HT1080 (cell line): Measurements from ENCODE around the gene ATPAF2. TPM values are rescaled to one million over a fixed set of nuclear protein-coding genes. Genes with fewer than 3 reads are reported as not detected.
A peak's percentile ranks its signal among the peaks of the same experiment; 100 is the strongest.

Experiments used
- DNase-seq: peaks from one replicate; pipeline ENCODE4 v3.0.0-alpha.2; 2015; ENCODE audit warnings: low read depth
- total RNA-seq: library from RNA; depleted of rRNA; stranded (reverse); fragments of >200 nt; shearing (Covaris generic); gene quantifications from 2 replicates; pipeline ENCODE4 v1.2.3, GENCODE V29; 2014

ATPAF2 gene
- total RNA-seq, 1 experiment from 2014 or later = 16.6 TPM

DNA sequence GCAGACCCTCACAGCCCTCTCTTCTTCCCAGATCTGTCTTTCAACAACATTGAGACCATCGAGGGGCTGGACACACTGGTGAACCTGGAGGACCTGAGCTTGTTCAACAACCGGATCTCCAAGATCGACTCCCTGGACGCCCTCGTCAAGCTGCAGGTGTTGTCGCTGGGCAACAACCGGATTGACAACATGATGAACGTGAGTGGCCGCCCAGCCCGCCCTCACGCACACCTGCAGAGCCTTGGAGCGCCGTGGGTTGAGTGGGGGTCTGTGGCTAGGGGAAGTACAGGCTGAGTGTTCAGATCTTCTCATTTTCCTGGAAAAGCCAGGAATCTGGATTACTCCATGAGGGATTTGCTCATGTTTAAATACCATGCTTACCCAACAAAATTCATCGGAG, 51.1 kb downstream of the ATPAF2 start:
- no peak for DNase-seq

DNA sequence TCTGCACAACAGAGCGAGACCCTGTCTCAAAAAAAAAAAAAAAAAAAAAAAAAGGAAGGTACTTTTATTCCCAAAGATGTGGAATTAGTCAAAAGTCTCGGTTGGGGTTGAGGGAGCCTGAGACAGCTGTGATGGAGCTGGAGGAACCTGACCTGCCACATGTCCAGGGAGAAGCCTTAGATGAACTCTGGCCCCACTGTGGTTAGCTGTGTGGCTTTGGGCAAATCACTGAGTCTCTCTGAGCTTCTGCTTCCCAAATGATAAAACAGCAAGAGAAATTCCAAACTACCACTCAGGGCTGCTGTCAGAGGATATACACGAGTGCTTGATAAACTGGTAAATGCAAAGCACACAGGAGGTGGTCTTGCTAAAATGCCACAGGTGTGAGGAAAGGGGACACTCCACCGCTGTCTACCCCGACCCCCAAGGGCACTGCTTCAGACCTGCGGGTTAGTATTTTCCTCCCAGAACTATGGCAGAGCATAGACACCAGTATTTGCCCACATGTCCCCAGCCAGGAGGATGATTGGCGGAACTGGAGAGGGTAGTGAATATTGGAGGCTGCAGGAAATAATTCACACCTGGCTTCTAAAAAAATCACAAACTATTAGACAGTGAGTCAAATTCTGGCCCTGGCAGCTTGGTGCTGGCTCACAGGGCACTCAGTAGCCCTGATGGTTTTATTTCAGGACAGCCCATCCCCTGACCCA, 51.6 kb downstream of the ATPAF2 start:
- no peak for DNase-seq

DNA sequence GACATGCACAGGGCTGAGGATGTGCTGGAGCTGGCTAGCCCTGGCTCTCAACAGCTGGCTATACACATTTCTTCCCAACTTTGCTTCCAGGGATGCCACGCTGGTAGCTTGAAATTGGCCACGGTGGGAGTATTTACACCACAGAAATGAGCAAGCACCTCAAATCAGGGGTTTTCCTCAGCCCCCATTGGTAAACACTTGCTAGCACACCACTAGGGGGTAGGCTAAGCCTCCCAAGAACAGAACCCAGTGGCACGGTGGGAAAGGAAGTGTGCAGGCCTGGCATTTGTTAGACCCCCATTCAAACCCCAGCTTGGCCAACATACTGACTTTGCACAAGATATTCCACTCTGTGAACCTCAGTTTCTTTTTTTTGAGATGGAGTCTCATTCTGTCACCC, 53.4 kb downstream of the ATPAF2 start:
- DNase-seq = peak; percentile 18

DNA sequence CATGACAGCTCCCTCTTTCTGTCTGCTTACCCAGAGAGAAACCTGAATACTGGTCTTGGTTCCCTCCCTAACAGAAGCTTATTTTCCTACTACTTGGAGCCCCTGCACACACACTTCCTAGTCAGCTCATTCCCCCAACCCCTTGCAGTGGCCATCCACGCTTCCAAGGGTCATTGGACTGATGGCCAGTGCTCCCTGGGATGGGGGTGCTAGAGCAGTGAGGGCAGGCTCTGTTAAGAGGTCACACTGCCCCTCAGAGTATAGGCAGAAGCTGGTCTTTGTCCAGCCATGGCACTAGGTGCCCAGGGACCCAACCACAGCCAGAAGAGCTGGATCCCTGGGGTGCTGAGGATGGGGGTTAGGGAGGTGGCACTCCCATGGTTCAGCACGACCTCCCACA, 53.8 kb downstream of the ATPAF2 start:
- no peak for DNase-seq

DNA sequence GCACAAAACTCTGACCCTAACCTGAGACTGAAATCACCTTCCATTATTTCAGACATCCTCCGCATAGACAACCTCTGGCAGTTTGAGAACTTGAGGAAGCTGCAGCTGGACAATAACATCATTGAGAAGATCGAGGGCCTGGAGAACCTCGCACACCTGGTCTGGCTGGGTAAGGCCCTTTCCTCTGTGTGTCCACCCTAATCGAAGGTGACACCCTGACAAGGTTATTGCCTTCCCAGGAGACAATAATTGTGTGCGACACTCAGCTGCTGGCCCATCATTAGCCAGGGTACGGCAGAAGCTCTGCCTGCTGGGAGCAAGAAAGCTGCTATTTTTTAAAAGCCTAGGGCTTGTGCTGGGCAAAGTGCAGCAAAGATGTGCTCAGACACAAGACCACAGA, 55.2 kb downstream of the ATPAF2 start:
- DNase-seq = no peak

DNA sequence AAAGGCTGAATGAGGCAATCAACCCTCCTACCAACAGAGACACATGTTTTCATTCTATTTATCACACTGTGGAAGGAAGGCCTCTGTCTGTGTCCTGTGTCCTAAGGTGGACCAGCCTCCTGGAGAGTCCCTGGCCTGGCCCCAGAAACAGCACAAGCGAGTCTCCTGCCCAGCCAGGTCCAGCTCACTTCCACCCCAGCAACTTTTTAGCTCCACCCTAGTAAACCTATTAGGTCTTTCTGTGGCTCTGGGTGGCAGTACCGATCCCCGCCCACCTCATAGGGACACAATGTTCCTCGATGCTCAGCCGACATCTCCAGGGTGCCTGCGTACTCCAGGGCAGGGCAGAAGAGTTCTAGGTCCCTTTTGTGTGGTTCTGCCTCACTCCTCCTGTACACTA, 55.6 kb downstream of the ATPAF2 start:
- DNase-seq = no peak

DNA sequence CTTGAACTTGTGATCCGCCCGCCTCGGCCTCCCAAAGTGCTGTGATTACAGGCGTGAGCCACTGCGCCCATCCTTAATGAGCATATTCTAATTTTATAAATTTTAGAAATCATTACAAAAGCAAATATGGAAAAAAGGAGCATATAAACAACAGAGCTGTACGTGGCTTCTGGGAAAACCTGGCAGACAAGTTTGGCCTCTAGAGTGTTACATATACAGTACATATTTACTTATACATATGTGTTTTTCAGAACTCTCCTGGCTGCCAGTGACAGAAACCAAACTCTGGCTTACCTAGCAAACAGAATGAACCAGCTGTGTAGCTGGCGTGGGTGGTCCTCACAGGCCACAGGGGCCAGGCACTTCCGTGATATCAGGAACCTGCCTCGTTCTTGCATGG, 56.2 kb downstream of the ATPAF2 start:
- DNase-seq = no peak

DNA sequence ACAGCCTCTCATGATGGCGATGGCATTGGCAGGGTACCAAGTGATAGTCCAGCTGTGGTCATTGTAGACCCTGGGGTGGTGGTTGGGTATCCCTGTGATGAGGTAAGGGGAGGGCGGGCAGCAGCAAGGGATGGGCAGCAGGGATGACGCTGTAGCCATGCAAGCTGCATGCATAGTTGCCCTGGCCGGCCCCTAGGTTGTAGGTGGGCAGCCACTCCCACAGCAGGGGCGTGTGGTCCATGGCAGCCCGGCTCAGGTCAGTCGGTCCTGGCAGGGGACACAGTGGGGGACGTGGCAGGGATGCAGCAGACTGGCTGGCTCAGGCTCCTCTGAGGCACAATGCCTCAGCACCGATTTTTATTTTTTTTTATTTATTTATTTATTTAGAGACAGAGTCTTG, 57.6 kb downstream of the ATPAF2 start:
- DNase-seq = no peak

DNA sequence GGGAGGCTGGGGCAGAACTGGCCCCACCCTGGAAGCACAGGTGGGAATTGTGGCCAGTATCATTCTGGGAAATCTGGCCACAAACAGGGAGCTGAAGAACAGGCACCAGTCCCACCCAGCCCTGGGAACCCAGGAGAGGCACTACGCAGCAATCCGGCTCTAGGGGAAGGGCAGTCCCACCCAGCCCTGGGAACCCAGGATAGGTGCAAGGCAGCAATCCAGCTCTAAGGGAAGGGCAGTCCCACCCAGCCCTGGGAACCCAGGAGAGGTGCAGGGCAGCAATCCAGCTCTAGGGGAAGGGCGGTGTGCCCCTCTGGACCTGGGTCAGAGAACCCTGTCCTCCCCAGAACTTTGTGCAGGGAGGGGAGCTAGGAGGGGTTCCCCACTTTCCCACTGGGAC, 59.2 kb downstream of the ATPAF2 start:
- DNase-seq = no peak

DNA sequence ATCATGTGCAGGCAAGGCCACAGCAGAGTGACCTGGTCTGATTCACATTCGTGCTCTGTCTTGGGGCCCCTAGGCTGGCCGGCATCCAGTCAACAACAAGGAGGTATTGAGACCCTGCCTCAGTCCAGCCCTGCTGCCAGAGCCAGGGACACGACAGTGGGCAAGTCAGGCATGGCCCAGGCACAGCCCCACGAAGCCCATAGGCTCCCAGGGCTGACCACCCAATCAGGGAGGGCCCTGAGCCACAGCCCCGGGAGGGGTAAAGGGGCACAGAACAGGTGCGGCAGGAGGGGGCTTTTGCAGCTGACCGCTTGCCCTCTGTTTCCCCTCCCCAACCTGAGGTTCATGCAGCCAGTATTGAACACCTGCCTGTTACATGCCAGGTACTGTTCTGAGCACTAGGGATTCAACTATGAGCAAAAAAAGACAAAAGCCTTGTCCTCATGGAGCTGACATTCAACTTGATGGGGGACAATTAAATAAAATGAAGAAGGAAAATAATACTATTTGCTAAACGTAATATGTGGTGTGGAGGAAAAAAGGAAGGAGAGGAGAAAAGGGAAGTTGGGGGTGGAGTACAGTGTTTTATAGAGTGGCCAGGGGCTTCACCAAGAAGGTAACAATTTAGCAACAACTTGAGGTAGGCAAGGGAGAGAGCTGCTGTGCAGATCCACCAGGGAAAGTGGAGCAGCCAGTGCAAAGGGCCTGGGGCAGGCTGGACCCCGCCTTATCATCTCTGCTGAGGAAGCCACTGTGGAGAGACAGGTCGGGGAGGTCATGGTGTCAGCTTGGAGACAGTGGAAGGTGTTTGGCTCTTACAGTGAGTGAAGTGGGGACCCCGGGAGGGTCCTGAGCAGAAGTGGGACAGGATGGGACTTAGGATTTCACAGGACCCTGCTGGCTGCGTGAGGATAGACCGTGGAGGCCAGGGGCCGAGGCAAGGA, 60.2 kb downstream of the ATPAF2 start:
- no peak for DNase-seq

DNA sequence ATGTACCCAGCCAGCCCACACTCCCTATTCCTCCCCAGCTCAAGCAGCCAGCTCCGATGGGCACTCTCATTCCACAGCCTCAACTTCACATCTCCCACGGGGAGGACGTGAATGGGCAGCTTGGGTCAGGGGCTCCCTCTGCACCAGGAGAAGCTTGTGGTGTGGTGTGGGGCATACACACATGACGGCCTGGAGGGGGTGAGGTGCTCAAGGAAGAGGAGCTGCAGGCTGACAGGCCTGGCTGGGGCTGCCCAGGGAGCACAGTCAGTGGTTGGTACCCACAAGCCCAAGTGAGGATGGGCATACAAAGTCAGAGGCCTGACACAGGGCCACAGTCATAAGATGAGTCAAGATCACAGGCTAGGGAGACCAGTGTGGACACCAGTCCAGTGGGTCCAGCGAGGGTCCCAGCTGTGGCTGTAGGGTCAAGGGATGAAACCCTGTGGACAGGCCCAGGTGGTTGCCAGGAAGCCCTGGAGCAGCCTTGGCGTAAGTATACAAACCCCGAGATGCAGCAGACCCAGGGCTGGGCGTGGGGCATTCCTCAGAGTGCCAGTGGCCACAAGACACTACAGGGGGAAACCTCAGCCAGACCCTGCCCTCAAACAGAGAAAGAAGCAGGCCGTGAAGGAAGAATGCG, 61.9 kb downstream of the ATPAF2 start:
- DNase-seq = no peak

DNA sequence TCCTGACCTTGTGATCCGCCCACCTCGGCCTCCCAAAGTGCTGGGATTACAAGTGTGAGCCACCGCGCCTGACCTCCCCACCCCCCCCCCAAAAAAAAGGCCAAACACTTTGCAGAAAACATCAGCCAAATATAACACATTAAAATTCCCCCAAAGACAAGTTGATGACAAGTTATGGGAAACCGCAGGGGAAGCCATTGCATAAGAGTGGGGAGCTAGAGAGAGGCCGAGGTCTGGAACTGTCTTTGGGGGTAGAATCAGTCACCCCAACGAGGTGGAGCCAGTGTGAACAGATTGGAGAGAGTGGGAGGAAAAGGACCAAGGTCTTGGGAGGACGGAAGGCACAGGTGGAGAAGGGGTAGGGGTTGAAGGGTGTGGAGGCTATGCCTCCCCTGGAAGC, 63.5 kb downstream of the ATPAF2 start:
- DNase-seq = no peak

DNA sequence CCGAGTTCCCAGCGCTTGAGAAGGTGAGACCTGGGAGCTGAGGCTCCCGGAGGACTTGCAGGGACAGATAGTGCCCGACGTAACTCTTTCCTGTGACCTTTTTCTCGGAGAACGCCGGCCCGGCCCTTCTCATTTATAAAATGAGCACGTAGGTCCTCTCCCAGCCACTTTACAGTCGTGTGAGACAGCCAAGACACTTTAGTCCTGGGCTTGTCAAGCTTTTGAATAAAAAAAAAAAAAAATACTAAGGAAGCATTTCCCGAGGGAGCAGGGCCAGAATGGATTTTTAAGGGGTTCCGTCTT, 66.1 kb downstream of the ATPAF2 start:
- no peak for DNase-seq

DNA sequence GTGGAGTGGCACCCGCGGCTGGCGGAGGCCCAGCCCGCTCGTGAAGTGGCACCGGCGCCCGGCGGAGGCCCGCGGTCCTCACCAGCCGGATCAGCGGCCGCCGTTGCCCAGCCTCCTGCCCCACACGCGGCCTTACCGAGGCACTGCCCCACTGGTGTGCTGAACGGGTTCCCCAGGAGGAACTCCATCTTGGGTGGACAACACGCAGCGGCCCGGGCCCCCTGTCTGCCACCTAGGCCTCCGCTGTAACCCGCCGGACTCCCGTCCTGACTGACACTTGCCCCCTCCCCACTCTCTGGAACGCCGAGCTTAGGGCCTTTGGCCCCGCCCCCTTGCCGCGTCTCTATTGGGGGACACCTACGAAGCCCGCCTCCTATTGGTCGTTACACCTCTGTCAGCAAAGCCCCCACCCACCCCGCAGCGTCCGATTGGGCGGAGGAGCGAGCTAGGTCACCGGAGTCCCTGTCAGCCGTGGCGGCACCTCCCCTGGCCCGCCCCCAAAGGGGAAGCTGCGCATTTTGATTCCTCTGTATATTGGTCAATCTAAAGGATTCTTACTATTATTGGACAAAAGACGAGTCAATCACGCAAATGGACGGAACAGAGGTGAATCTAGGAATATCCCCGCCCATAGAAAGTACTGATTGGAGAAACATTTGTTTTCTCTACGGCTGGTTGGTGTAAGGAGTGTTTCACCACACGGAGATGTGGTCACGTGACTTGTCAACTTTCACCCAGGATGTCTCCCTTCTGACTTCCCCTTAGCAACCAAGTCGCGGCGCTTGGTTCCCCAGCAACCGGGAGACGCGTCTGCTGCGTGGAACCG, 66.6 kb downstream of the ATPAF2 start, which contains the start of the genes DRC3 and TOM1L2:
Gene DRC3, plus strand, starts transcription at position 737 of the 826 bp plus-strand sequence. CDS start 4,737 bp downstream, outside the sequence.
Gene TOM1L2, minus strand, starts transcription at position 275 of the 826 bp plus-strand sequence. Its CDS starts 87 bp downstream, at position 188.
- peak; percentile 100 for DNase-seq

DNA sequence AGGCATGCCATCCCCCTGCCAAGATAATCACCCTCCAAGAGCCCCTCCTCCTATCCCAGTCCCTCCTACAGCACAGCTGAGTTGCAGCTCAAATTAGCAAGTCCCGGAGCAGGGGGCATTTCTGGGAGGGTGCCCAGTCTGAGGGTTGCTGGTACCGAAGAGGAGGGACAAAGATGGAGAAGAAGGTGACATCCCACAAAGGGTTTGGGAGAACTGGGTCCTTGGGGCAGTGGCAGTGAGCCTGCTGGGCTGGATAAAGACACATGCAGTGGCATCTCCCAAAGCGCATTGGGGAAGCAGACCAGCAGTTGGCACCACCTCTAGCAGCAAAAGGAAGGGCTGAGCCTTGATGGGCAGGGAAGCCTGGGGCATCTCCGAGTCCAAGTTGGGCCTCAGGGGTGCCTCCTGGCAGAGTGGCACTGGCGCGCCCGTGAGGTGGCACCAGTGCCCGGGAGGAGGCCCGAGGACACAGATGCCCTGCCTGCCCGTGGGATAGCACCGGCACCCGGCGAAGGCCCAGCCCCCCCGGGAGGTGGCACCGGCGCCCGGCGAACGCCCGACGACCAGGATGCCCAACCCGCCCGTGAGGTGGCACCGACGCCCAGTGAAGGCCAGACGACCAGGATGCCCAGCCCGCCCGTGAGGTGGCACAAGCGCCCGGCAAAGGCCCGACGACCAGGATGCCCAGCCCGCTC, 67.4 kb downstream of the ATPAF2 start:
- peak; percentile 20 for DNase-seq

DNA sequence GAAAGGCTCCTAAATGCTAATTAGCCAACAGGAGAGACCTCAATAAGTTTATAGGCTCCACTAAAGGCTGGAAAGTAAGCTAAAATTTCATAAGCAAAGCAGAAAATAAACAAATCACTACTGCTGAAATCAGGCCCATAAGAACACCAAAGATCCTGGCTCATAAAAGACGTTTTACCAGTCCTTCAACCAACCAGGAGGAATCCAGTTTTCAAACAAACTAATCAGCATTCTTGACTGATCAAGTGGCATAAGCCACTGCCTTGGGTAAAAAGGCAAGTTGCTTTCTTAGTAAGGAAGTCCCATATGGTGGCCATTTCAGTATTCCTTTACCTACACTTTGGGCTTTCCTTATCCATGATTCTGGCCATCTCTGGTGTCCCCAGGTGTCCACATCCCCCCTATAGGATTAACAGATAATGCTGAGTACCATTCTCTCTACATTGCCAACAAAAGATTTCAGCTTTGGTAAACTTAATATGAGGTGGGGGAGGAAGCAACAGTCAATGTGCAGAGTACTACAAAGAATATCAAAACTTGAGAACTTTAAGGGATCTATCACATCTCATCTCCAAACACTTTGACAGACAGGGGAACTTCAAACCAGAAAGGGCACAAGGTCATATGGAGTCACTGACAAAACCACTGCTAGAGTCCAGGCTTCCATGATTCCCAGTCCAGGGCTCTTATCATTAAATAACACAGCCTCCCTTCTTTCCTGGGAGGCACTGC, 68.1 kb downstream of the ATPAF2 start:
- no peak for DNase-seq
